IMR-90 (cell line): ENCODE measurements around the gene MFAP1. TPM values are rescaled to one million over a fixed set of nuclear protein-coding genes. Genes with fewer than 3 reads are reported as not detected.
A peak's percentile ranks its signal among the peaks of the same experiment; 100 is the strongest.

ENCODE experiments used
- ATAC-seq: fragments of 200-7000 bp; cut with Tn5 transposase; 2 replicates; pipeline ENCODE4 v1.9.1; 2020; ENCODE audit warnings: low read depth, mild to moderate bottlenecking, moderate library complexity
- BruUV-seq: library from RNA; stranded (reverse); fragments of 400-500 nt; replicated peaks from 2 replicates; lab custom pipeline; 2021; lab: Mats Ljungman, UMichigan
- CTCF ChIA-PET: fragments of 300-600 bp; formaldehyde crosslinking; extraction: SDS; loops from one replicate; lab custom pipeline; 2021; ENCODE audit warnings: antibody characterized with exemption; lab: Yijun Ruan, JAX
- POLR2A ChIA-PET: fragments of 300-600 bp; sonication (Branson Sonifier 250); formaldehyde crosslinking; loops from one replicate; lab custom pipeline; 2022; ENCODE audit warnings: antibody characterized with exemption; ENCODE audit not compliant: unreplicated experiment; lab: Charles Lee
- DNase-seq: peaks from one replicate; pipeline ENCODE4 v3.0.0; 2013
- H2AFZ ChIP-seq: replicated peaks from 2 replicates; pipeline ENCODE3; 2013; ENCODE audit warnings: low read length, mild to moderate bottlenecking; ENCODE audit not compliant: poor library complexity
- H2AK5ac ChIP-seq: 2 replicates; pipeline ENCODE4 v1.6.1; 2013; ENCODE audit warnings: low read depth, low read length, inconsistent platforms
- H2AK9ac ChIP-seq: replicated peaks from 2 replicates; pipeline ENCODE3; 2013; ENCODE audit warnings: mild to moderate bottlenecking, low read depth, low read length, moderate library complexity; ENCODE audit not compliant: poor library complexity
- H2BK120ac ChIP-seq: 2 replicates; pipeline ENCODE4 v1.6.1; 2013; ENCODE audit warnings: low read depth, low read length, inconsistent platforms
- H2BK15ac ChIP-seq: 3 replicates; pipeline ENCODE4 v1.6.1; 2013; ENCODE audit warnings: low read depth, low read length, inconsistent platforms
- H2BK20ac ChIP-seq: 2 replicates; pipeline ENCODE4 v1.6.1; 2013; ENCODE audit warnings: low read depth, mild to moderate bottlenecking, inconsistent platforms, low read length, moderate library complexity
- H2BK5ac ChIP-seq: 2 replicates; pipeline ENCODE4 v1.6.1; 2013; ENCODE audit warnings: mild to moderate bottlenecking, low read depth, low read length, inconsistent platforms; ENCODE audit not compliant: poor library complexity, severe bottlenecking
- H3K14ac ChIP-seq: replicated peaks from 2 replicates; pipeline ENCODE4 v1.6.1; 2013; ENCODE audit warnings: low read depth, low read length, inconsistent platforms
- H3K18ac ChIP-seq: 2 replicates; pipeline ENCODE4 v1.6.1; 2013; ENCODE audit warnings: low read depth, low read length, control low read depth
- H3K23ac ChIP-seq: 2 replicates; pipeline ENCODE4 v1.6.1; 2013; ENCODE audit warnings: low read depth, low read length, inconsistent platforms
- H3K27ac ChIP-seq: 2 replicates; pipeline ENCODE4 v1.5.1; 2013; ENCODE audit warnings: mild to moderate bottlenecking, control low read depth, low read length; ENCODE audit not compliant: insufficient read depth
- H3K27me3 ChIP-seq: 2 replicates; pipeline ENCODE4 v1.6.1; 2013; ENCODE audit warnings: low read length; ENCODE audit not compliant: control insufficient read depth, insufficient read depth
- H3K36me3 ChIP-seq: 2 replicates; pipeline ENCODE4 v1.6.1; 2013; ENCODE audit warnings: low read length, mixed read lengths; ENCODE audit not compliant: control insufficient read depth, insufficient read depth
- H3K4ac ChIP-seq: 2 replicates; pipeline ENCODE4 v1.6.1; 2013; ENCODE audit warnings: low read depth, low read length, inconsistent platforms
- H3K4me1 ChIP-seq: 2 replicates; pipeline ENCODE4 v1.6.1; 2013; ENCODE audit warnings: low read length, mixed read lengths; ENCODE audit not compliant: control insufficient read depth, insufficient read depth
- H3K4me2 ChIP-seq: 2 replicates; pipeline ENCODE4 v1.6.1; 2013; ENCODE audit warnings: low read depth, mild to moderate bottlenecking, control low read depth, low read length, moderate library complexity
- H3K4me3 ChIP-seq: 2 replicates; pipeline ENCODE4 v1.5.1; 2013; ENCODE audit warnings: low read depth, mild to moderate bottlenecking, control low read depth, low read length, moderate library complexity; ENCODE audit not compliant: insufficient read depth
- H3K56ac ChIP-seq: 2 replicates; pipeline ENCODE4 v1.6.1; 2013; ENCODE audit warnings: low read length, inconsistent platforms; ENCODE audit not compliant: insufficient read depth; ENCODE audit errors: extremely low read depth
- H3K79me1 ChIP-seq, 2 experiments: 2 replicates each; pipeline ENCODE4 v1.6.1; 2013; ENCODE audit warnings: low read length in 2 of 2, inconsistent platforms in 1 of 2, low read depth in 1 of 2
- H3K9ac ChIP-seq: 2 replicates; pipeline ENCODE4 v1.6.1; 2013; ENCODE audit warnings: low read depth, low read length, control low read depth
- H3K9me1 ChIP-seq: 2 replicates; pipeline ENCODE4 v1.6.1; 2013; ENCODE audit warnings: low read length, inconsistent platforms; ENCODE audit not compliant: insufficient read depth
- H3K9me3 ChIP-seq: 2 replicates; pipeline ENCODE4 v1.6.1; 2013; ENCODE audit warnings: low read length; ENCODE audit not compliant: control insufficient read depth, insufficient read depth
- H4K20me1 ChIP-seq: 2 replicates; pipeline ENCODE4 v1.6.1; 2013; ENCODE audit warnings: low read length, inconsistent platforms; ENCODE audit not compliant: insufficient read depth
- H4K5ac ChIP-seq: 2 replicates; pipeline ENCODE4 v1.6.1; 2013; ENCODE audit warnings: mild to moderate bottlenecking, low read depth, low read length, control low read depth
- H4K8ac ChIP-seq, 2 experiments: 2 replicates each; pipeline ENCODE4 v1.6.1; 2013; ENCODE audit warnings: low read depth in 2 of 2, low read length in 2 of 2, control low read depth in 1 of 2, inconsistent platforms in 1 of 2
- H4K91ac ChIP-seq: 2 replicates; pipeline ENCODE4 v1.6.1; 2013; ENCODE audit warnings: low read depth, low read length, inconsistent platforms; ENCODE audit not compliant: insufficient read depth
- BHLHE40 ChIP-seq: fragments of 150-350 bp; IDR thresholded peaks from 2 replicates; pipeline ENCODE4 v1.6.1; 2016; ENCODE audit warnings: mild to moderate bottlenecking, low read depth, low read length
- CHD1 ChIP-seq: IDR thresholded peaks from 2 replicates; pipeline ENCODE4 v1.6.1; 2012; ENCODE audit warnings: low read depth, low read length, improper control_type of control experiment
- CTCF ChIP-seq: conservative IDR thresholded peaks from 2 replicates; pipeline ENCODE4 v1.5.1; 2012; ENCODE audit warnings: mild to moderate bottlenecking, low read depth, low read length, improper control_type of control experiment
- FOS ChIP-seq: fragments of 150-350 bp; IDR thresholded peaks from 2 replicates; pipeline ENCODE4 v1.6.1; 2016; ENCODE audit warnings: low read depth, low read length
- MAFK ChIP-seq: IDR thresholded peaks from 2 replicates; pipeline ENCODE4 v1.6.1; 2012; ENCODE audit warnings: low read depth, low read length, improper control_type of control experiment
- MAZ ChIP-seq: IDR thresholded peaks from 2 replicates; pipeline ENCODE4 v1.6.1; 2012; ENCODE audit warnings: low read depth, mild to moderate bottlenecking, low read length, improper control_type of control experiment, moderate library complexity, borderline replicate concordance
- NFE2L2 ChIP-seq: fragments of 150-350 bp; IDR thresholded peaks from 2 replicates; pipeline ENCODE4 v1.6.1; 2016; ENCODE audit warnings: low read depth, mild to moderate bottlenecking, low read length
- POLR2A ChIP-seq: IDR thresholded peaks from 2 replicates; pipeline ENCODE4 v1.6.1; 2012; ENCODE audit warnings: mild to moderate bottlenecking, low read depth, low read length
- RAD21 ChIP-seq: IDR thresholded peaks from 2 replicates; pipeline ENCODE4 v1.6.1; 2012; ENCODE audit warnings: low read length, improper control_type of control experiment
- RCOR1 ChIP-seq: IDR thresholded peaks from 2 replicates; pipeline ENCODE4 v1.6.1; 2012; ENCODE audit warnings: mild to moderate bottlenecking, low read length, improper control_type of control experiment; ENCODE audit not compliant: insufficient replicate concordance
- SMC3 ChIP-seq: fragments of 150-350 bp; IDR thresholded peaks from 2 replicates; pipeline ENCODE4 v1.6.1; 2016; ENCODE audit warnings: low read depth, mild to moderate bottlenecking, antibody characterized with exemption, low read length, moderate library complexity
- USF2 ChIP-seq: fragments of 150-350 bp; IDR thresholded peaks from 2 replicates; pipeline ENCODE4 v1.6.1; 2017; ENCODE audit warnings: mild to moderate bottlenecking, antibody characterized with exemption, low read length, low read depth
- WGBS, 2 experiments: methylation state at CpG; one replicate each; pipeline versions ENCODE4 v1.1.5 to v1.1.7; 2013; ENCODE audit warnings: missing lambda C conversion rate in 2 of 2; ENCODE audit not compliant: insufficient read length in 1 of 2; ENCODE audit errors: extremely low coverage in 2 of 2; 5-methylcytosine and 5-hydroxymethylcytosine counted together
- dilution Hi-C: fragments of 300-500 bp; cut with HindIII; formaldehyde crosslinking; loops from one replicate; pipeline ENCODE4 v1.14.3; 2018; ENCODE audit warnings: low sequenced_read_pairs; ENCODE audit not compliant: unreplicated experiment
- in situ Hi-C: fragments of 300-500 bp; cut with MboI; formaldehyde crosslinking; loops from 3 replicates; pipeline ENCODE4 v1.14.3; 2019; ENCODE audit warnings: low sequenced_read_pairs, inconsistent platforms, mixed read lengths
- intact Hi-C: fragments of 100-400 bp; cut with micrococcal nuclease; formaldehyde crosslinking; loops from 2 replicates; pipeline ENCODE4 v1.10.0; 2022
- polyA plus RNA-seq, 3 experiments: library from polyadenylated mRNA; depleted of rRNA; stranded (reverse); fragments of >200 nt; gene quantifications; 2 replicates each; pipeline ENCODE4 v1.2.3, GENCODE V29; 2012; ENCODE audit warnings: low replicate concordance in 1 of 3
- total RNA-seq: library from RNA; depleted of rRNA; stranded (reverse); fragments of >200 nt; gene quantifications from 2 replicates; pipeline ENCODE4 v1.2.3, GENCODE V29; 2012
- TF ChIP-seq, protein P1 (sequence below): fragments of 150-350 bp; IDR thresholded peaks from 2 replicates; pipeline ENCODE4 v1.6.1; 2016; ENCODE audit warnings: low read depth, mild to moderate bottlenecking, low read length, moderate library complexity, borderline replicate concordance

MFAP1 gene
- total and polyA plus RNA-seq, 2 of the 4 experiments (the other 2 are of a cell fraction) = 21.6 to 28.5 TPM

DNA sequence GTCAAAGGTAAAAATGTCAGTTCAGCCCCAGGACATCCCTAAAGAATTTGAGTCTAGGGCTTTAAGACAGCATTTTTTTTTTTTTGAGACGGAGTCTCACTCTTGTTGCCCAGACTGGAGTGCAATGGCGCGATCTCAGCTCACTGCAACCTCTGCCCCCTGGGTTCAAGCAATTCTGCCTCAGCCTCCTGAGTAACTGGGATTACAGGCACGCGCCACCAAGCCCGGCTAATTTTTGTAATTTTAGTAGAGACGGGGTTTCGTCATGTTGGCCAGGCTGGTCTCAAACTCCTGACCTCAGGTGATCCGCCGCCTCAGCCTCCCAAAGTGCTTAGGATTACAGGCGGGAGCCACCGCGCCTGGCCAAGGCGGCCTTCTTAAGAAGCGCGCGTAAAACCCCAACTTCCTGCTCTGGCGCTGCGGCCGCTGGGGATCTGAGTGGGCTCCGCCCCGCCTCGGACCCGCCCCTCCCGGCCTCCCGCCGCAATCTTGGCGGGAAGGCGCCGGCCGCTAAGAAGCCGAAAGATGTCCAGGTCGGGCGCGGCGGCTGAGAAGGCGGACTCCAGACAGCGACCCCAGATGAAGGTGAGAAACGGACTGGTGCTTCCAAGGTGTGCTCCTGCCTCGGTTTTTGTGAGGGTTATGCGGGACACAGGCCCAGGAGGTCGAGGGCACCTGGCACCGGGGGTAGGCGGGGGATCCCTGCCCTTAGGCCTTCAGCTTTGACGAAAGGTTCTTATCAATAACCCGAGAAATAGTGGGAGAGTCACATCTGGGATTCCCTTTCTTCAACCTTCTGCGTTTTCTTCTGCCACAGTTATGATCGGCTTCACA, 2.2 kb upstream of the MFAP1 start, which contains the start of gene WDR76:
WDR76 (plus strand) TSS at position 495 of the 834 bp plus-strand sequence; CDS start at position 526, 31 bp downstream.
- peak within 1 kb of the TSS; percentile 95 for H3K23ac ChIP-seq
- in situ Hi-C loops = no loop called here
- no peaks in the 10 kb centered on the region for H3K36me3 ChIP-seq
- 0 out of 2 replicates have a peak within 1 kb of the TSS, but pooled peaks have one; percentile 14 for H2BK120ac ChIP-seq
- H3K14ac ChIP-seq = peak within 1 kb of the TSS; percentile 97
- peaks cover 5% of the 10 kb centered on the region; the same call in 1 of the 2 replicates for H4K20me1 ChIP-seq
- peak within 1 kb of the TSS; percentile 82 for H3K56ac ChIP-seq
- ChIA-PET POLR2A (no interaction called here), CTCF (no interaction called here)
- no peak within 1 kb of the TSS for H2BK5ac ChIP-seq
- peak within 1 kb of the TSS; percentile 95 for H3K4me3 ChIP-seq
- no peaks in the 10 kb centered on the region for H3K9me3 ChIP-seq
- peak within 1 kb of the TSS; percentile 88; the same call in 1 of the 2 replicates for H2AK5ac ChIP-seq
- no TSS peak for BruUV-seq
- H3K27me3 ChIP-seq = no peaks in the 10 kb centered on the region
- H3K4me1 ChIP-seq = peaks cover 2% of the 10 kb centered on the region; the same call in 1 of the 2 replicates
- H3K9me1 ChIP-seq = peaks cover 8% of the 10 kb centered on the region; the same call in 1 of the 2 replicates
- H3K4ac ChIP-seq = peak within 1 kb of the TSS; percentile 92
- peak within 1 kb of the TSS; percentile 76 for H4K91ac ChIP-seq
- H3K79me1 ChIP-seq = peaks cover 10 to 46% of the 10 kb centered on the region in 2 experiments; a peak in 3 of 4 replicates
- H2AK9ac ChIP-seq = peak within 1 kb of the TSS; percentile 96
- peak within 1 kb of the TSS; percentile 55 for H3K27ac ChIP-seq
- no peak within 1 kb of the TSS for H2BK20ac ChIP-seq
- peak within 1 kb of the TSS; percentile 96 for H2AFZ ChIP-seq
- peak within 1 kb of the TSS; percentile 46; the same call in 1 of the 2 replicates for H4K5ac ChIP-seq
- peak within 1 kb of the TSS; percentile 85 to 93 for H4K8ac ChIP-seq
- DNase-seq (peak; percentile 79), ATAC-seq (peak; percentile 77)
- H2BK15ac ChIP-seq = peak within 1 kb of the TSS; percentile 17; the same call in 1 of the 3 replicates
- dilution Hi-C loops = no loop called here
- H3K18ac ChIP-seq = no peak within 1 kb of the TSS
- 9% methylated on average over 24 of the region's 48 CpGs; no CpG with 5 or more reads in 1 of the 2 experiments for WGBS, 2 experiments
- peak within 1 kb of the TSS; percentile 99 for H3K4me2 ChIP-seq
- H3K9ac ChIP-seq = peak within 1 kb of the TSS; percentile 69
- intact Hi-C loops = no loop called here
- TF ChIP-seq POLR2A (0 out of 2 replicates have a peak, but pooled peaks have one; percentile 19), RAD21 (no peak), MAFK (no peak), NFE2L2 (no peak), CHD1 (no peak), BHLHE40 (no peak), USF2 (no peak), MAZ (peak; percentile 17; the same call in 1 of the 2 replicates), SMC3 (no peak), RCOR1 (no peak), CTCF (no peak), FOS (no peak)
- TF ChIP-seq, protein P1, sequence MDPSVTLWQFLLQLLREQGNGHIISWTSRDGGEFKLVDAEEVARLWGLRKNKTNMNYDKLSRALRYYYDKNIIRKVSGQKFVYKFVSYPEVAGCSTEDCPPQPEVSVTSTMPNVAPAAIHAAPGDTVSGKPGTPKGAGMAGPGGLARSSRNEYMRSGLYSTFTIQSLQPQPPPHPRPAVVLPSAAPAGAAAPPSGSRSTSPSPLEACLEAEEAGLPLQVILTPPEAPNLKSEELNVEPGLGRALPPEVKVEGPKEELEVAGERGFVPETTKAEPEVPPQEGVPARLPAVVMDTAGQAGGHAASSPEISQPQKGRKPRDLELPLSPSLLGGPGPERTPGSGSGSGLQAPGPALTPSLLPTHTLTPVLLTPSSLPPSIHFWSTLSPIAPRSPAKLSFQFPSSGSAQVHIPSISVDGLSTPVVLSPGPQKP = no peak
